Hematopoietic multipotent progenitor cell treated with erythropoietin and hydrocortisone succinate and interleukin-3 and kit ligand, for 15 days (in vitro differentiated cells): Measurements from ENCODE around the gene IKZF3.

Source experiments
- DNase-seq: peaks from one replicate; pipeline ENCODE4 v3.0.0-alpha.2; 2015; ENCODE audit warnings: low spot score

IKZF3 gene

DNA sequence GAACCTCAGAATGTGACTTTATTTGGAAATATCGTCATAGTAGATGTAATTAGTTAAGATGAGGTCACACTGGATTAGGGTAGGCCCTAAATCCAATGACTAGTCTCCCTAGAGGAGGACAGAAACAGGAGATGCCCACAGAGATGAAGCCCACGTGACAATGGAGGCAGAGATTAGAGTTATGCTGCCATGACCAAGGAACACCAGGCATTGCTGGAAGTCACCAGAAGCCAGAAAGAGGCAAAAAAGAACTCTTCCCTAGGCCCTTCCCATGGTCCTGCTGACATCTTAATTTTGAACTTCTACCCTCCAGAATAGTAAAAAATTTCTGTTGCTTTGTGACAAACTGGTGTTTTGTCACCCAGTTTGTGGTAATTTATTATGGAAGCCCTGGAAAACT is 49.6 kb downstream of the IKZF3 start:
- DNase-seq: no peak

DNA sequence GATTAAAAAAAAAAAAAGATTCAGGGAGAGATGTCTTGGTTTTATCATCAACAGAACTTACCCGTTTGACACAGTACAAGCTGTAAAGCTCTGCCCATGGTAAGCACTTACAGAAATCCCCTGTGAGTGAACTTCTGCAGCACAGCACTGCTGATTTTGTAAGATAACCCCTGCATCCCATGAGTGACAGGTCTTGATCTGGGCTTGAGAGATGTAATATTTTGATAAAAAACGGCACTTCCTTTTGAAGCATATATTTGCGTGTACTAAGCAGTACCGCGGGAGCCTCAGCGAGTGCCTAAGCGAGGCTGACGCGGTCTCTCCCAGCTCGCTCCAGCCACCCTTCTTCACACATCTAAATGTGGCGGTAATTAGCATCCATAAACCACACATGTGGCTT is 50.5 kb downstream of the IKZF3 start:
- no peak for DNase-seq

DNA sequence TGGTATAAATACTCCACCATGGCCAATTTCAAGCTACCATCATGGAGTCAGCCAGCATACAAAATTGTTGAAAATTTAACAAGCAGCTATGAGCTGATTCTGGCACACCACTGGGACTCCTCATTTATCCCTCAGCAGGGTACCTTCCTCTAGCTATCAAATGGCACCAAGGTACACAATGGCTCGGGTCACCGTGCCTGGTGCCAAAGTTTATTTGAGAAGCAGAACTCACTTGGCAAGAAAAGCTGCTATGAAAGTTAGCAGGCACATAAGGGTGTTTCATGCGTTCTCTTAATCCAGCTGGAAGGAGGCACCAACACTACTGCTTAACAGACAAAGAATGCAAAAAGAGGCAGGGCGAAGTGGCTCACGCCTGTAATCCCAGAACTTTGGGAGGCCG is 51.6 kb downstream of the IKZF3 start:
- no peak for DNase-seq

DNA sequence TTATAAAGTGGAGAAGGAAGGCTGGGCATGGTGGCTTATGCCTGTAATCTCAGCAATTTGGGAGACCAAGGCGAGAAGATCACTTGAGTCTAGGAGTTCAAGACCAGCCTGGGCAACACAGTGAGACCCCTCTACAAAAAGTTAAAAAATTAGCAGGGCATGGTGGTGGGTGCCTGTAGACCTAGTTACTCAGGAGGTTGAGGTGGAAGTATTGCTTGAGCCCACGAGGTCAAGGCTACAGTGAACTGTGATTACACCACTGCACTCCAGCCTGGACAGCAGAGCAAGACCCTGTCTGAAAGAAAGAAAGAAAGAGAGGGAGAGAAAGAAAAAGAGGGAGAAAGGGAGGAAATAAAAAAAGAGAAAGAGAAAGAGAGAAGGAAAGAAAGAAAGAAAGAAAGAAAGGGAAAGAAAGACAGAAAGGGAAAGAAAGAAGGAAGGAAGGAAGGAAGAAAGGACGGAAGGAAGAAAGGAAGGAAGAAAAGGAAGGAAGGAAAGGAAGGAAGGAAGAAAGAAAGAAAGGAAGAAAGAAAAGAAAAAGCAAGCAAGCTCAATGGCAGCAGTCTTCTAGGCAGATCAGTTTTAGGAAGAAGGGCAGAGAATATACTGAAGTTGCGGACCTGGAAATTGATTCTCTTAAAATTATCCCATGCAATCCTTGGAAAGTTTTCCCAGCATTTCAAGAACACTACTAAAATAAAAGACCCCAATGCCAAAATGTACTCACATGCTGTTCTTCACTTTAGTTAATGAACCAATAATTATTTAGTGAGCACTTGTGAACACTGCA is 53.0 kb downstream of the IKZF3 start:
- no peak for DNase-seq

DNA sequence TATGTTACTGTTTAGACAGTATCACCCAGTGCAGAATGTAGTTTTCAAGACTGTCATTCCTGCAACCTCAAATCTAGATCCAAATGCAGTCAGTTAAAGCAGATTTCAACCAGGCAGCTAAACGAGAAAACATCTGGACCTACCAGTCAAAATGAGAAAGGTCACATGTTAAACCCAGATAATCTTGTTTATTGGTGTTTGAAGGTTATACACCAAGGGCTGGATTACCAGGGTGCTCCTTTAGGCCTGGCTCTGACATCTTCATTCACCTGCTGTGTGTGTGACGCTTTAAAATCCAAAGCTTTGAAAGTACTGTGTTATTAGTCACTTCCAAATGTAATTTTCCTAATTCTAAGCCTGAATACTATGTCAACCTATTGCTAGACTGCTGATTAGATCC is 54.9 kb downstream of the IKZF3 start:
- DNase-seq: no peak

DNA sequence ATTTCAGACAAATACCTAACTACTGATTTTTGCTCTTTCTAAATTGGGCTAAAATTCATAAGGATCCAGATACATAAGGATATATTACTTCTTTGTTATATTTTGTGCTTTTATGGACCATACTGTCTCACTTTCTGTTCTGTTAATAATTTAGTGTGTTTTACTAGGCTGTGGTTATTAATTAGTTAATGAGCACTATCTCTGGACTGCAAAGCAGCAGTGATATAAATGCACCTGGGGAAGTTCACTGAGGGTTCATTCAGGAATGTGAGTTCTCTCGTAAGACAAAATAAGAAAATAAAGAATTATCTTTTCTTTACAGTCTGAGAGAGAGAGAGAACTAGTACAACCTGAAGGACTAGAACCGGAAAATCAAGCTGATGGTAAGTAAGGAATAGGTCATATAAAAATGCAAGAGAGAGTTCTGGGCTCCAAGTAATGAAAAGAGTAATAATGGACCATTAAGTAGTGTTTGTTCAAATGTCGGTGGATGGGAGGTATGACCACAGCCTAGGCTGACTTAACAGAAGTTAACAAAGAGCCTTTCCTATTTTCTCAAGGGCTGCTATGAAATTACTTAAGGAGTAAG is 55.6 kb downstream of the IKZF3 start:
- DNase-seq: no peak

DNA sequence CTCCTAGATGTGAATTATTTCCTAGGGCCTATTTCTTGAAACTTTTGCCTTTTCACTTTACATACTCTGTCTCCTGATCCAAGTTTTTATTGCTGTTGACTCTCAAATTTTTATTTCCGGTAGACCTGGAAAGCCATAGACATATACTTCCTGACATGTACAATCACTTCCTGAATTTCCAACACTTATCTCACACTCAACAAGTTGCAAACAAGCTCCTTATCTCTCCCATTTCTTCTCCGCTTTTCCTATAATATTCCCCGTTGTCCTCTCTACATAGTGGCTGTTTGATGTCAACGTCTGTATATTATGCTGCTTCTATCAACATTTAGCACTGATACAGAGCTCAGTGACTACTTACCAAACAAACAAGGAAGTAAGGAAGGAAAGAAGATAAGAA is 59.3 kb downstream of the IKZF3 start:
- no peak for DNase-seq

DNA sequence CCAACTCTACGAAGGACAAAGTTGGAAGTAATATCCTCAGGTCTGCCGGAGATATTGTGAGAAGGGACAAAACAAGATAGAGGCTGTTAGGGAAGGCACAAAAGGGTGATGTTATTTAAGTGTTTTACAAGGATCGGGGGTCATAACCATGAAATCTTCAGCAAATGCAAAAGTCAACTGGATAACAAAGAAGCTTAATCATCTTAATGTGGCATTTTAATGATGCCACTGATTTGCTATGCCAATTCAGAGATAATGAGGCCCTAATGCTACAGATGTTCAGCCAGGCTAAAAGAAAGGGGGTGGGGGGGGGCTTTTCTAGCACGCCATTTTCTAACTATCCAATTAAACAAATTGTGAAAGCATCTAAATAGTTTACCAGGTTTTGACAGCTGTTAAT is 63.1 kb downstream of the IKZF3 start:
- DNase-seq: no peak

DNA sequence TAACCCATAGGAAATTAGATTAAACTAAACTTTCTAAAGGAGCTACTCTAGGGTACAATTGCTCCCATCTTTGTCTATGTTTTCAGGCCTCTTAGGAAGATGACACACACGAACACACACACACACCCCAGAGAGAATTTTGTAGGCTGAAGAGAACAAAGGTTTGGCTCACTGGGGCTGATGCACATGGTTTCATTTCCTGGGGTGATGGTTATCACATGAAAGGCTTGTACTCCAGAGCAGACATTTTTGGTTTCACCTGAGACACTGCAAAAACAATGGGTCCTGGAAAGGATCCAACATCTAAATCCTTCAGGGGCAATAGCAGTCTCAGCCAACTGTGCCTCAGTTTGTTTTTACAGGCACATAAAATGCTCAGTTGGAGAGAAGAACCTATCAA is 63.6 kb downstream of the IKZF3 start:
- no peak for DNase-seq

DNA sequence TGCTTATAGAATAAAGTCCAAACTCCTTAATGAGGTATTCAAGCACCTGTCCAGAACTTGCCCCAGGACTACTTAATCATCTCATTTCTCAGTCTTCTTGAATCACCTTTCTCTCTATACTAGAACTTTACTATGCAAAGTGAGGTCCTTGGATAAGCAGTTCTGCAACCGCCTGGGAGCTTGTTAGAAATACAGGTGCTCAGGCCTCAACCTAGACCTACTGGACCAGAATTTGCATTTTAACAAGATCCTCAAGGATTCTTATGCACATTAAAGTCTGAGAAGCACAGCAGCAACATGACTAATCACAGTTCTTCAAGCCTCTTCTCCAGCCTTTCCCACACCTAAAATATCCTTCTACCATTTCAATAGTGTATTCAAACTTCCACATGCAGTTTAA is 64.7 kb downstream of the IKZF3 start:
- no peak for DNase-seq

DNA sequence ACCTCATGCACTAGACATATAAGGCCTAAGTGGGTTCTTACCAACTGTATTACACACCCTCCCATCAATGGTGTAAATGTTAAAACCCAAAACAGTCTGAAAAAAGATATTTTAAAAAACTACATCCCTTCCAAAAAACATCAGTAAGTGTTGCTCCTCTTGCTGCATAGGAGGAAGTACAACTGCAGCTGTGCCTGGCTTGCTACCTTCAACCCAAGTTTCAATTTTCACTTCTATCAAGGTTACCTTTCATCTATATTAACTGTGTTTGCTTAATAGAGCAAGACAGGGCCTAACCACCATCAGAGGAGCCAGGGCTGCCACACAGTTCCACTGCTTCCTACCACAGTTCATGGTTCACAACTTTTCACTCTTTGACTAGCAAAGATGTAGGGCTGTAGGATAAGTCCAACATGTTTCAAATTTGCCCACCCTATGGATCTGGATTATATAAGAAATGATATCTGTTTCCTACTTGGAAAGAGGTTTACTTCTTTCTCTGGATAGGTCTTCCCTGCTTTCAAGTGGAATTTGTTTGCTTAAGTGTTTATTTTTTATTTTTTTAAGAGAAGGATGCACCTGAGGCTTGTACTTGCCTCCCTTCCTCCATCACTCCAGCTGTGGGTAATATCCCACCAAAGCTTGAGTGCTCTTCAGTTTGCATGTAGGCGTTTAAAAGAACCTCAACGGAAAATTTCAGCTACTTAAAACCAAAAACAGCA is 69.7 kb downstream of the IKZF3 start:
- DNase-seq: no peak

DNA sequence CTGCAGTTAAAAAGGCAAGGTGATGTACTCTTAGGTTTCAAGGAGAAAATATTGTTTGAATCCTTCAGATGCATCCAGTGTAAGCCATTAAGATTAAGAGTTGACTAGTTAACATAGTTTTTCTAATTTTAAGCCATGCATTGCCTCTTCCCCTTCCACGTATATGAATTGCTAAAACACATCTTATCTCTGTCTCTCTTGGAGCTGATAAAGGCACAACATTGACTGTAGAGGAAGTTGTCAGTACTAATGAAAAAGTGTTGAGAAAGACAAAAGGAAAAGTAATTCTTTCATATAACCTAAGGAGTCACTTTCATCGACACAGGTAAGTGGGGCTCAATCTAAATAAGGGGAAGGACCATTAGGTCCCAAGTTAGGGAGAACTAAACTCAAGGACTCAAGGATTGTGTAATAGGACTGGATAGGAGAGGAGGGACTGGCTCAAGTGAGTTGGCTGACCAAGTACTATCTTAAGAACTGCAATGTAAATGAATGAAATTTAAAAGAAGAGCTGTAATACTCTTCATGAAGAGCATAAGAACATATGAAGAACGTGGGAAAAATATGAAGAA is 70.7 kb downstream of the IKZF3 start:
- DNase-seq: no peak

DNA sequence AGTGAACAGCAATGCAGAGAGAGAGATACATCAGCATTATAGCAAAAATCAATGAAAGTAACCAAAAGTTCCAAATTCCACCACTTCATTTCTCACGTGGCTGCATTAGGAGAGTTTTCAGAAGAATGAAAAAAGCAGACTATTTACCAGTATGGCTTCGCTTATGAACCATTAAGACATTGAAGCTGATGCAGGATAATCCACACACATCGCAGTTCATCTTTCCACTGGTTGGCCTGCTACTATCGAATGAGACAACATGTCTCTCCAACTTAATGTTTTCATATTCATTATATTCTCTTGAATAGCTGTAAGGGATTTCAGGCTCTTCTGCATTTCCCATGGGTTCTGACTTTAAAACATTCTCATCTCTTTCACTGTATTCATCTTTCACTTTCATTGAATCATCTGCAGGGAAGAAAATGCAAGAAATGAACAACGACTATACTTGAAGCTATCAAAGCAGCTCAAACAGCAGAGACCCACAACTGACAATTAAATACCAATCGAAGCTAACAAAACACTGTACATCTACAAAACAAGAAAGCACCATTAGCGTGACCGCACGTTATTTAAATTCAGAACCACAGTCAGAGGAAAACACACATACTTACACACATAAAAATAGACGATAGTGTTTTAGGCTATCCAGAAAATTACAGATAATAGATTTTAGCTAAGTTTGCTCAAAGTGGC is 71.4 kb downstream of the IKZF3 start:
- no peak for DNase-seq

DNA sequence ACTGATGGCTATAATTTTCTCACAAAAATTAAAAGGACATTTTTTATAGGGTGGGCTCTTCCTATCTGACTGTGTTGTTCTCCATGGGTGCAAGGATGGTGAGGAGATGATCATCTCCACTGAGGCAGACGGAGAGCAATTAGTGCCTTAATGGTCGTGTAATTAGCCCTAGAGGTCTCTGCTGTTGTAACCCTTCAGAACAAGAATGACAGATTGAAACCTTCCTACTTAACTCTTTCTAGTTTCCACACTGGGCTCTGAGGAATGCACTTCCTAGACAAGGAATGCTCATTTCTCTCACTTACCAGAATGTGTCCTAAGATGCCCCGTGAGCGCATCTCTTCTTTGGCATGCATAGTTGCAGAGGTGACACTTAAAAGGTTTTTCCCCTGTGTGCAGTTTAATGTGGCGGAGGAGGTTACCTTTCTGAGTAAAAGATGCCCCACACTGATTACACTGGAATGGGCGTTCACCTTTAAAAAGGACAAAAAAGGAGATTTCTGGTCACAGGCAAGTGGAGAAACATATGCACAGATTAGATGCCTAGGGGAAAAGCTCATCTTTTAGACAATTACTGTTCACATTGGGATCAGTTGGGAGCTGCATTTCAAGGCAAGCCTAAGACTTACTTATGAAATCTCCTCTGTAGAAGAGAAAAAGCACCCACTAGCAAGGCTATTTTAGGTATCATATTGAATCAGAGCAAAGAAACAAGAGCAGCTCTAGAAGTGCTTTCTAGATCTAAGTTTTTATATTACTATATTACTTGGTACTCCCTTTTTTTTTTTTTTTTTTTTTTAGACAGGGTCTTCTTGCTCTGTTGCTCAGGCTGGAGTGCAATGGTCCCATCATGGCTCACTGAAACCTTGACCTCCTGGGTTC is 72.8 kb downstream of the IKZF3 start:
- DNase-seq: no peak

DNA sequence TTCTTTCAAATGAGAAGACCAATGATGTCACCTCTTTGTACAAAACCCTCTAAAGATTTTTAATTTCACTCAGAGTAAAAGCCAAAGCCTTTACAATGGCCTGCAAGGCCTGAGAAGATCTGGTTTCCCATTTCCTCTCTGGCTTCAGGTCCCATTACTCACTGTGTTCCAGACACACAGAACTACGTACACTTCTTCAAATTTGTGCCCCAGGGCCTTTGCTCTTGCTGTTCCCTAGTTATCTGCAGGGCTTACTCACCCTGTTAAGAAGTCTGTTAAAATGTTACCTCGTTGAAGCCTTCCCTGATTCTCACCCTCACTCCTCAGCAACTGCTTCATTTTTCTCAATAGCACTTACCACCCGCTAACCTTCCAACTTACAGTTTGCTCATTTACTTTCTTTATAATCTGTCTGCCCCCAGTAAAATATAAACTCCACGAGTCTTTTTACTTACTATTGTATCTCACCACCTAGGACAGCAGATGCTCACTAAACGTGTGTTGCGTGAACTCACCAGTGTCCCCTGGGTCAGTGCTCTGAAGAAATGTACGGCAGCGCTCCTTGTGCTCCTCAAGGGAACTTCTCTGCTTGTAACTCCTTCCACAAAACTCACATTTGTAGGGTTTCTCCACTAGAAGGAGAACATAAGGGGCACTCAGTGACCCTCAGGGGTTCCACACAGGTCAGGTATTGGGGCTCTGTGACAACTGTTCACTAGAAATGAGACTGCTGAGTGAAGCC is 76.2 kb downstream of the IKZF3 start:
- no peak for DNase-seq

DNA sequence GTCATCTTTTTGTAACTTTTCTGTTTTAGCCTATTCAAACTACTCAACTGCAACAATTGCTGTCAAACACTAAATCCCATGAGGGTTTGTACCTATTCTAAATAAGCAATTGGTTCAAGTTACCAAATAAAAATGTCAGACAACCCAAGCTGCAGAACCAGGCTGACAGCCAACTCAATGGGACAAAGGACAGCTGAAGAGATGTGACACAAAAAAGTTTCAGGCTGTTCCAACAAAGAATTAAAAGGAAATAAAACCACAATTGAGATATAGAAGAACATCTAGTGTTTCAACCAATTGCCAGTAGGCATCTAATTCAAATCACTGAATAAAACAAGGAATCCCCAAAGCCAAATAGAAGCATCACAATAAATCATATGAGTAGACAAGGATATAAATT is 77.1 kb downstream of the IKZF3 start:
- DNase-seq: no peak

DNA sequence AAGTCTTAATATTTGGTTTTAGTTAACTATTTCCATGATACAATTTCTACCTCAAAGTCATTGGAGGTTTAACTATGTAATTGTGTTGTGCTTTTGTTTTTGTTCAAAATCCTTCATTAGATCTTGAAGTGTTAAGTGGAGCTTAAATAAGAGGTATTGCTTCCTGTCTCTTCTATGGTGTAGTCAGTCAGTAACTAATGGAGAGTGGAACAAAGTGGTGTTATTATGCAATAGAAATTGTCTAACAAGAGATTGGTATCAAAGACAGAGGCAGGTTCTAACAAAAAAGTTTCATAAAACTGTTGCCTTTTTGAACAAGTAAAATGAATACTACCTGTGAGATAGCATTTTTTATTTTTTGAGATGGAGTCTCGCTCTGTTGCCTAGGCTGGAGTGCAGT is 81.1 kb downstream of the IKZF3 start:
- DNase-seq: no peak

DNA sequence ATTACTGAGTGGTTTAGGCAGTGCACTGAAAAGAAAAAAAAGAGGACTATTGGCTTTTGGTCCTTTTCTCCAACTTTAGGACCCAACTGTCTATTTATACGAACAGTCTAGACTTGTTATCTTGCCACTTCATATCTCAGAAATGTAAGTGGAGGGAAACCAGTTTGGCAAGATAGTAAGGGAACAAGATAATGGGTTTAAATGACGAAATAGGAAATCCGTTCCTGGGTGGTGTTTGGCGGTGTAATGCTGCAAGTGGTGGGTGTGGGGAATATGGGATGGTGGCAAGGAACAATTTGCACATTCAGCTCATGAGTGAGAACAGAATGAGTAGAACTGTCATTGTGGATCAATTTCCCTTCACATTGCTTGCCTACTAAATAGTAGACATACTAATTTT is 81.6 kb downstream of the IKZF3 start:
- no peak for DNase-seq

DNA sequence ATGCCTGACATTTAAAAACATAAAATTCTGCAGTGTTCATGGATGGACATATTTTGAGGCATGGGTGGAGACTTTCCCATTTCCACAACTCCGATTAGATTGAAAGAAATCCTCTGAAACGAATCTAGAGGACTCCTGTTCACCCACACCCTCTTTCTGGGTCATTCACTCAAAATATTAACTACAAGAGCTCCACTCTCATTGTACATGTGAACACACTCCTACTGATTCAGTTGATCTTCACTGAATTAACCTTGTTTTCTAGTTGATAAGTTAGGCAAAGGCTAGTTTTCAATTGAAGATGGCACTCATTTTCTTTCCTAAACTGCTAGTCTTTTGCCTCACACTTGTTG is 82.3 kb downstream of the IKZF3 start:
- no peak for DNase-seq

DNA sequence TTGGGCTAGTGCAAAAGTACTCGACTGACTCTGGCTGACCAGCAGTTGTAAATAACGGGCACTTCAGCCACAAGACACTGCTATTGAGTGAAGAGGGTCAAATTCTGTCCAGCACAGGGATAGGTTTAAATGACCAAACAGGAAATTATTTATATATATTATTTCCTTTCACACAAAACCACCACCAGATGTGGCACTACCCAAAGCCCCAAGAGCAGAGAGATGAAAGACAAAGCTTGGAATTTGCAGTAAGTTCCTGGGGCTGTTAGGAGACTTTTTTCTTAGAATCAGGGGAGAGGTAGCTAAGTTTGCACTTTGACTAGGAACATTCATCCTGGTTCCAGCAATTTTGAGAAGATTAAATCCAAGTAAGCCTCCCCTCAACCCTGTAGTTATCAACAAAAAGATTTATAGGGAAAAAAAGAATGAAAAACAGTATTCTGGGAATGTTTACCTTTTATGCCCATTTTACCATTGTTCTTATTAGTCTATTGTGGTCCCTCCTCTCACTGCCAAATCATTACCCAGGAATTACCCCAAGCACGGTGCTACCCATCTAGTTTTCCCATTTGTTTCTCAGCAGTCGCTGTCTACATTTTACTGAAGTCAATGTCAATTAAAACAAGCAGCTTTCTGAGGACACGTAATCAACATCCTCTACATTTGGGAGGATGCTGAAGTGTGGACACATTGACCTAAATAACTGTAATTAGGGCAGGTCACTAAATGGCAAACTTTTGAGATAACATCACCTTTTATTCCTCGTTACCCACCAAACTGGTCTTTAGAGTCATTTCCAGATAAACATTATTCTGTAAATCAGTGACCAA is 82.9 kb downstream of the IKZF3 start:
- DNase-seq: no peak
